ENCODE results near the gene RBBP6. TPM values are rescaled to one million over a fixed set of nuclear protein-coding genes. Genes with fewer than 3 reads are reported as not detected.

RBBP6 gene
- 66.9 TPM for polyA plus RNA-seq (2013, experiment 1 of 2)
- polyA plus RNA-seq (2013, experiment 2 of 2): 70.8 TPM

- peak within 1 kb of the TSS; percentile 94 for H3K27ac ChIP-seq (replicated peaks; ENCODE audit: low read length)
- H4K8ac ChIP-seq (ENCODE audit: low read depth, low read length): peak within 1 kb of the TSS; percentile 6
- peak within 1 kb of the TSS; percentile 94 for H3K9ac ChIP-seq (ENCODE audit: low read depth, low read length, poor library complexity)
- WGBS, 2 donors (ENCODE audit: extremely low coverage in 2 of 2, insufficient read length in 2 of 2, insufficient replicate concordance in 1 of 2): no CpG with 5 or more reads among the region's 68 CpGs
- no peak within 1 kb of the TSS for H3K4ac ChIP-seq (ENCODE audit: low read length)
- H3K9me3 ChIP-seq (replicated peaks in 1 of 2; ENCODE audit: control insufficient read depth in 2 of 2, insufficient read depth in 1 of 2, low read depth in 1 of 2, low read length in 2 of 2): no peaks in the 10 kb centered on the region
- H3K27me3 ChIP-seq (ENCODE audit: control insufficient read depth in 3 of 3, insufficient read depth in 3 of 3, low read depth in 1 of 3, low read length in 3 of 3): no peaks in the 10 kb centered on the region
- peak within 1 kb of the TSS; percentile 99 for H3K18ac ChIP-seq (ENCODE audit: low read length)
- peaks cover 1 to 8% of the 10 kb centered on the region in 2 donors for H3K4me1 ChIP-seq (ENCODE audit: control insufficient read depth in 2 of 2, insufficient read depth in 1 of 2, low read depth in 1 of 2, low read length in 2 of 2)
- H2AFZ ChIP-seq (ENCODE audit: low read length): peak within 1 kb of the TSS; percentile 97
- no peak within 1 kb of the TSS for H2BK12ac ChIP-seq (ENCODE audit: low read length)
- H2BK120ac ChIP-seq (ENCODE audit: low read depth, low read length): no peak within 1 kb of the TSS
- H3K14ac ChIP-seq (ENCODE audit: low read length): peak within 1 kb of the TSS; percentile 95
- peak within 1 kb of the TSS; percentile 61 for H3K4me2 ChIP-seq (ENCODE audit: insufficient read depth, low read length, poor library complexity, severe bottlenecking)
- H4K91ac ChIP-seq (ENCODE audit: low read depth, low read length, poor library complexity): no peak within 1 kb of the TSS
- peak within 1 kb of the TSS; percentile 44 for H2BK15ac ChIP-seq (ENCODE audit: low read length)
- H2BK5ac ChIP-seq (ENCODE audit: low read length): peak within 1 kb of the TSS; percentile 95
- peaks cover 0 to 25% of the 10 kb centered on the region in 2 donors for H3K36me3 ChIP-seq (replicated peaks in 1 of 2; ENCODE audit: control insufficient read depth in 2 of 2, insufficient read depth in 2 of 2, low read length in 2 of 2)
- H3K79me1 ChIP-seq (ENCODE audit: low read depth, low read length): no peaks in the 10 kb centered on the region
- peak within 1 kb of the TSS; percentile 97 for H2AK5ac ChIP-seq (ENCODE audit: low read depth, low read length)
- DNase-seq (ENCODE audit: low spot score): peak; percentile 98
- H3K4me3 ChIP-seq (ENCODE audit: low read length in 2 of 2): peak within 1 kb of the TSS; percentile 66 to 89
- peak within 1 kb of the TSS; percentile 99 for H3K23ac ChIP-seq (ENCODE audit: low read depth, low read length, poor library complexity)
Measured at GRCh38 chr16:24539295-24539849, at the start of gene RBBP6. Gene RBBP6, plus strand, starts transcription at chr16:24539566. Its CDS starts 1,061 bp downstream, at chr16:24540627.

- Histone ChIP-seq H3K4me1 (ENCODE audit: control insufficient read depth in 2 of 2, insufficient read depth in 1 of 2, low read depth in 1 of 2, low read length in 2 of 2) (no peaks in the 10 kb centered on the region), H3K14ac (ENCODE audit: low read length) (no peak overlapping the region), H3K4me2 (ENCODE audit: insufficient read depth, low read length, poor library complexity, severe bottlenecking) (no peak overlapping the region), H3K27ac (replicated peaks; ENCODE audit: low read length) (no peak overlapping the region), H4K91ac (ENCODE audit: low read depth, low read length, poor library complexity) (no peak overlapping the region), H3K36me3 (replicated peaks in 1 of 2; ENCODE audit: control insufficient read depth in 2 of 2, insufficient read depth in 2 of 2, low read length in 2 of 2) (no peaks in the 10 kb centered on the region), H2AFZ (ENCODE audit: low read length) (no peak overlapping the region), H2AK5ac (ENCODE audit: low read depth, low read length) (no peak overlapping the region), H2BK12ac (ENCODE audit: low read length) (no peak overlapping the region), H3K9ac (ENCODE audit: low read depth, low read length, poor library complexity) (no peak overlapping the region), H4K8ac (ENCODE audit: low read depth, low read length) (no peak overlapping the region), H3K79me1 (ENCODE audit: low read depth, low read length) (no peaks in the 10 kb centered on the region), H3K18ac (ENCODE audit: low read length) (no peak overlapping the region), H3K4ac (ENCODE audit: low read length) (no peak overlapping the region), H3K4me3 (ENCODE audit: low read length in 2 of 2) (no peak overlapping the region), H2BK5ac (ENCODE audit: low read length) (no peak overlapping the region), H2BK15ac (ENCODE audit: low read length) (no peak overlapping the region), H2BK120ac (ENCODE audit: low read depth, low read length) (no peak overlapping the region), H3K23ac (ENCODE audit: low read depth, low read length, poor library complexity) (no peak overlapping the region), H3K27me3 (ENCODE audit: control insufficient read depth in 3 of 3, insufficient read depth in 3 of 3, low read depth in 1 of 3, low read length in 3 of 3) (peaks cover 0 to 3% (median 0%) of the 10 kb centered on the region in 3 experiments), H3K9me3 (replicated peaks in 1 of 2; ENCODE audit: control insufficient read depth in 2 of 2, insufficient read depth in 1 of 2, low read depth in 1 of 2, low read length in 2 of 2) (peaks cover 0 to 2% of the 10 kb centered on the region in 2 donors)
- no CpG with 5 or more reads among the region's 2 CpGs for whole genome bisulfite sequencing, 2 donors (ENCODE audit: extremely low coverage in 2 of 2, insufficient read length in 2 of 2, insufficient replicate concordance in 1 of 2)
- no peak for DNase-seq (ENCODE audit: low spot score)
Measured at GRCh38 chr16:24490866-24491265, 48.5 kb upstream of the RBBP6 start.

- Histone ChIP-seq H3K27me3 (ENCODE audit: control insufficient read depth in 3 of 3, insufficient read depth in 3 of 3, low read depth in 1 of 3, low read length in 3 of 3) (peaks cover 0 to 3% (median 0%) of the 10 kb centered on the region in 3 experiments), H3K9ac (ENCODE audit: low read depth, low read length, poor library complexity) (no peak overlapping the region)
Measured at GRCh38 chr16:24491731-24492130, 47.6 kb upstream of the RBBP6 start.

GRCh38 chr16:24493821-24494220, 45.5 kb upstream of the RBBP6 start:
- no peak overlapping the region for H3K14ac ChIP-seq (ENCODE audit: low read length)
- WGBS, 2 donors (ENCODE audit: extremely low coverage in 2 of 2, insufficient read length in 2 of 2, insufficient replicate concordance in 1 of 2): no CpG with 5 or more reads among the region's 7 CpGs

More at GRCh38 chr16:24491731-24492130, 47.6 kb upstream of the RBBP6 start:
- WGBS, 2 donors (ENCODE audit: extremely low coverage in 2 of 2, insufficient read length in 2 of 2, insufficient replicate concordance in 1 of 2): no CpG with 5 or more reads among the region's 2 CpGs
- Histone ChIP-seq H2AK5ac (ENCODE audit: low read depth, low read length) (no peak overlapping the region), H2BK12ac (ENCODE audit: low read length) (no peak overlapping the region), H3K4me1 (ENCODE audit: control insufficient read depth in 2 of 2, insufficient read depth in 1 of 2, low read depth in 1 of 2, low read length in 2 of 2) (no peaks in the 10 kb centered on the region), H2AFZ (ENCODE audit: low read length) (no peak overlapping the region), H3K23ac (ENCODE audit: low read depth, low read length, poor library complexity) (no peak overlapping the region), H3K4me3 (ENCODE audit: low read length in 2 of 2) (no peak overlapping the region), H3K4me2 (ENCODE audit: insufficient read depth, low read length, poor library complexity, severe bottlenecking) (no peak overlapping the region), H2BK120ac (ENCODE audit: low read depth, low read length) (no peak overlapping the region), H3K36me3 (replicated peaks in 1 of 2; ENCODE audit: control insufficient read depth in 2 of 2, insufficient read depth in 2 of 2, low read length in 2 of 2) (no peaks in the 10 kb centered on the region), H4K8ac (ENCODE audit: low read depth, low read length) (no peak overlapping the region), H2BK15ac (ENCODE audit: low read length) (no peak overlapping the region), H3K18ac (ENCODE audit: low read length) (no peak overlapping the region), H3K14ac (ENCODE audit: low read length) (no peak overlapping the region), H3K79me1 (ENCODE audit: low read depth, low read length) (no peaks in the 10 kb centered on the region), H3K9me3 (replicated peaks in 1 of 2; ENCODE audit: control insufficient read depth in 2 of 2, insufficient read depth in 1 of 2, low read depth in 1 of 2, low read length in 2 of 2) (peaks cover 0 to 2% of the 10 kb centered on the region in 2 donors), H2BK5ac (ENCODE audit: low read length) (no peak overlapping the region), H3K4ac (ENCODE audit: low read length) (no peak overlapping the region), H4K91ac (ENCODE audit: low read depth, low read length, poor library complexity) (no peak overlapping the region), H3K27ac (replicated peaks; ENCODE audit: low read length) (no peak overlapping the region)
- no peak for DNase-seq (ENCODE audit: low spot score)

More at GRCh38 chr16:24493821-24494220, 45.5 kb upstream of the RBBP6 start:
- H3K4ac ChIP-seq (ENCODE audit: low read length): no peak overlapping the region
- H3K9ac ChIP-seq (ENCODE audit: low read depth, low read length, poor library complexity): no peak overlapping the region
- peaks cover 0 to 3% (median 0%) of the 10 kb centered on the region in 3 experiments for H3K27me3 ChIP-seq (ENCODE audit: control insufficient read depth in 3 of 3, insufficient read depth in 3 of 3, low read depth in 1 of 3, low read length in 3 of 3)
- H3K36me3 ChIP-seq (replicated peaks in 1 of 2; ENCODE audit: control insufficient read depth in 2 of 2, insufficient read depth in 2 of 2, low read length in 2 of 2): no peaks in the 10 kb centered on the region
- H2AFZ ChIP-seq (ENCODE audit: low read length): no peak overlapping the region
- H2BK120ac ChIP-seq (ENCODE audit: low read depth, low read length): no peak overlapping the region
- no peak overlapping the region for H3K18ac ChIP-seq (ENCODE audit: low read length)
- H4K8ac ChIP-seq (ENCODE audit: low read depth, low read length): no peak overlapping the region
- no peak overlapping the region for H3K27ac ChIP-seq (replicated peaks; ENCODE audit: low read length)
- H2BK5ac ChIP-seq (ENCODE audit: low read length): no peak overlapping the region
- H3K23ac ChIP-seq (ENCODE audit: low read depth, low read length, poor library complexity): no peak overlapping the region
- peaks cover 0 to 2% of the 10 kb centered on the region in 2 donors for H3K9me3 ChIP-seq (replicated peaks in 1 of 2; ENCODE audit: control insufficient read depth in 2 of 2, insufficient read depth in 1 of 2, low read depth in 1 of 2, low read length in 2 of 2)
- no peak overlapping the region for H2BK12ac ChIP-seq (ENCODE audit: low read length)
- no peak overlapping the region for H3K4me3 ChIP-seq (ENCODE audit: low read length in 2 of 2)
- no peaks in the 10 kb centered on the region for H3K79me1 ChIP-seq (ENCODE audit: low read depth, low read length)
- H2BK15ac ChIP-seq (ENCODE audit: low read length): no peak overlapping the region
- H4K91ac ChIP-seq (ENCODE audit: low read depth, low read length, poor library complexity): no peak overlapping the region
- no peak overlapping the region for H3K4me2 ChIP-seq (ENCODE audit: insufficient read depth, low read length, poor library complexity, severe bottlenecking)
- peaks cover 0 to 2% of the 10 kb centered on the region in 2 donors for H3K4me1 ChIP-seq (ENCODE audit: control insufficient read depth in 2 of 2, insufficient read depth in 1 of 2, low read depth in 1 of 2, low read length in 2 of 2)
- DNase-seq (ENCODE audit: low spot score): no peak
- H2AK5ac ChIP-seq (ENCODE audit: low read depth, low read length): no peak overlapping the region
